ENCODE measurements around the gene PGK2. TPM values are rescaled to one million over a fixed set of nuclear protein-coding genes. Genes with fewer than 3 reads are reported as not detected.

Gene PGK2
- total and polyA plus RNA-seq, 2 of the 8 experiments (the other 6 are each of a cell fraction or from before 2014, with no cell fraction given): not detected

GRCh38 chr6:49743429-49743828 lies 43.7 kb downstream of the PGK2 start:
- Histone ChIP-seq H2AK5ac (ENCODE audit: low read depth, low read length) (no peak overlapping the region), H3K23ac (ENCODE audit: insufficient read length) (no peak overlapping the region), H3K79me1 (ENCODE audit: low read depth, low read length) (no peaks in the 10 kb centered on the region), H2BK15ac (ENCODE audit: low read length) (no peak overlapping the region), H3K56ac (replicated peaks; ENCODE audit: insufficient read length, low read depth, low read length) (no peak overlapping the region), H2AFZ (ENCODE audit: low read length) (no peak overlapping the region), H4K8ac (ENCODE audit: extremely low read depth, insufficient read depth, low read length) (no peak overlapping the region), H3K14ac (ENCODE audit: insufficient read length) (no peak overlapping the region), H3K27me3 (replicated peaks in 1 of 4; ENCODE audit: control insufficient read depth in 3 of 4, extremely low read depth in 1 of 4, insufficient read depth in 3 of 4, low read length in 3 of 4) (no peaks in the 10 kb centered on the region), H3K23me2 (ENCODE audit: low read depth, low read length) (no peaks in the 10 kb centered on the region; the same call in 1 of the 2 replicates), H2BK5ac (ENCODE audit: low read depth, low read length) (no peak overlapping the region), H3K4ac (replicated peaks; ENCODE audit: insufficient read length, low read depth, low read length) (no peak overlapping the region), H3K18ac (ENCODE audit: extremely low read depth, low read length) (no peak overlapping the region), H4K91ac (replicated peaks; ENCODE audit: insufficient read length, low read length) (no peak overlapping the region), H3K9ac (replicated peaks in 1 of 4; ENCODE audit: extremely low read depth in 1 of 4, low read depth in 3 of 4, low read length in 3 of 4) (no peak overlapping the region), H4K20me1 (replicated peaks in 1 of 2; ENCODE audit: control insufficient read depth in 1 of 2, insufficient read depth in 2 of 2, low read length in 2 of 2) (no peaks in the 10 kb centered on the region), H3K9me3 (ENCODE audit: insufficient read depth in 2 of 2, low read depth in 1 of 2, low read length in 1 of 2) (no peaks in the 10 kb centered on the region), H3K4me2 (ENCODE audit: insufficient read depth in 1 of 2, low read depth in 2 of 2, low read length in 2 of 2) (no peak overlapping the region), H3K36me3 (ENCODE audit: control insufficient read depth in 2 of 4, insufficient read depth in 4 of 4, low read length in 3 of 4) (no peaks in the 10 kb centered on the region), H3K4me3 (ENCODE audit: extremely low read depth in 1 of 4, insufficient read depth in 2 of 4, low read depth in 3 of 4, low read length in 4 of 4) (no peak overlapping the region), H2BK120ac (replicated peaks; ENCODE audit: low read depth, low read length) (no peak overlapping the region), H3K27ac (ENCODE audit: low read depth, low read length) (no peak overlapping the region), H4K5ac (ENCODE audit: insufficient read length, low read depth, low read length) (no peak overlapping the region), H3K4me1 (replicated peaks in 1 of 4; ENCODE audit: control insufficient read depth in 3 of 4, insufficient read depth in 4 of 4, low read length in 3 of 4) (no peaks in the 10 kb centered on the region), H3K79me2 (ENCODE audit: control insufficient read depth in 1 of 2, insufficient read depth in 2 of 2, low read length in 2 of 2) (no peaks in the 10 kb centered on the region), H2BK20ac (ENCODE audit: low read length) (no peak overlapping the region), H2BK12ac (ENCODE audit: low read depth, low read length) (no peak overlapping the region)
- DNase-seq (ENCODE audit: low read depth in 1 of 2, low spot score in 2 of 2): no peak
- 96% methylated on average over 4 of the region's 4 CpGs; no CpG with 5 or more reads in 1 of the 2 experiments for WGBS, 2 experiments (ENCODE audit: extremely low coverage in 1 of 2, insufficient coverage in 1 of 2, insufficient read length in 1 of 2, insufficient replicate concordance in 2 of 2, low coverage in 1 of 2, low lambda C conversion rate in 2 of 2, missing lambda C conversion rate in 1 of 2)
- CTCF ChIA-PET (ENCODE audit: partially characterized antibody): no interaction called here
- FAIRE-seq: no peak
- POLR2A ChIA-PET (ENCODE audit: partially characterized antibody): no interaction called here
- no peak for TF ChIP-seq POLR2A (IDR thresholded peaks at IDR 0.05; ENCODE audit: control extremely low read depth in 1 of 2, low read depth in 2 of 2, low read length in 2 of 2)
- no peak for TF ChIP-seq E2F6 (IDR thresholded peaks at IDR 0.05)
- no peak for TF ChIP-seq NRF1 (IDR thresholded peaks at IDR 0.05; ENCODE audit: low read depth, low read length)
- TF ChIP-seq USF2 (IDR thresholded peaks at IDR 0.05; ENCODE audit: low read length): no peak
- no peak for TF ChIP-seq SIN3A (conservative IDR thresholded peaks at IDR 0.05 in 1 of 2, IDR thresholded peaks at IDR 0.05 in 1 of 2; ENCODE audit: low read depth in 1 of 2, low read length in 2 of 2)
- no peak for TF ChIP-seq POU5F1 (IDR thresholded peaks at IDR 0.05; ENCODE audit: low read depth, low read length)
- no peak for TF ChIP-seq RBBP5 (IDR thresholded peaks at IDR 0.05; ENCODE audit: borderline replicate concordance, low read depth, low read length)
- TF ChIP-seq BCL11A (IDR thresholded peaks at IDR 0.05; ENCODE audit: low read depth in 2 of 2, low read length in 2 of 2): no peak

All from H1 (cell line).